ENCODE results near the gene STIMATE.

Gene STIMATE

DNA sequence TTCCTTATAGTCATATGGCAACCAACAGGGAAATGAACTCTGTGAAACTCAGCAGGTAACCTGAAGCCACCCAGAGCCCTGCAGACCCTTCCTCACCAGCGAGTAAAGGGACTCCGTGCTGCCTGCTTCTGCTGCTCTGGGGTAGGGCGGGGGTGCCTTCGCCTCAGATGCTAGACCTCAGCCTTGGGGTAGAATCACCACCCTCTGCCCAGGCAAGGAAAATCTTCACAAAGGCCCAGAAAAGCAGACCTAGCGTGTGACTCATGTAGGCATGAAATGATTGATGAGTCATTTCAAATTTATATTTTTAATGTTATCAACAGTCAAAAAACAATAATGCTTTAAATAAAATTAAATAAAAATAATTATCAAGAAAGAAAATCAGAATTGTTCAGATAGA, 6.6 kb downstream of the STIMATE start:
- TF ChIP-seq, protein P1, sequence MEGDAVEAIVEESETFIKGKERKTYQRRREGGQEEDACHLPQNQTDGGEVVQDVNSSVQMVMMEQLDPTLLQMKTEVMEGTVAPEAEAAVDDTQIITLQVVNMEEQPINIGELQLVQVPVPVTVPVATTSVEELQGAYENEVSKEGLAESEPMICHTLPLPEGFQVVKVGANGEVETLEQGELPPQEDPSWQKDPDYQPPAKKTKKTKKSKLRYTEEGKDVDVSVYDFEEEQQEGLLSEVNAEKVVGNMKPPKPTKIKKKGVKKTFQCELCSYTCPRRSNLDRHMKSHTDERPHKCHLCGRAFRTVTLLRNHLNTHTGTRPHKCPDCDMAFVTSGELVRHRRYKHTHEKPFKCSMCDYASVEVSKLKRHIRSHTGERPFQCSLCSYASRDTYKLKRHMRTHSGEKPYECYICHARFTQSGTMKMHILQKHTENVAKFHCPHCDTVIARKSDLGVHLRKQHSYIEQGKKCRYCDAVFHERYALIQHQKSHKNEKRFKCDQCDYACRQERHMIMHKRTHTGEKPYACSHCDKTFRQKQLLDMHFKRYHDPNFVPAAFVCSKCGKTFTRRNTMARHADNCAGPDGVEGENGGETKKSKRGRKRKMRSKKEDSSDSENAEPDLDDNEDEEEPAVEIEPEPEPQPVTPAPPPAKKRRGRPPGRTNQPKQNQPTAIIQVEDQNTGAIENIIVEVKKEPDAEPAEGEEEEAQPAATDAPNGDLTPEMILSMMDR (conservative IDR thresholded peaks at IDR 0.05; ENCODE audit: low read depth, low read length): no peak
- H3K4me3 ChIP-seq (ENCODE audit: low read depth, low read length): no peak overlapping the region
- DNase-seq (ENCODE audit: low read depth): no peak

DNA sequence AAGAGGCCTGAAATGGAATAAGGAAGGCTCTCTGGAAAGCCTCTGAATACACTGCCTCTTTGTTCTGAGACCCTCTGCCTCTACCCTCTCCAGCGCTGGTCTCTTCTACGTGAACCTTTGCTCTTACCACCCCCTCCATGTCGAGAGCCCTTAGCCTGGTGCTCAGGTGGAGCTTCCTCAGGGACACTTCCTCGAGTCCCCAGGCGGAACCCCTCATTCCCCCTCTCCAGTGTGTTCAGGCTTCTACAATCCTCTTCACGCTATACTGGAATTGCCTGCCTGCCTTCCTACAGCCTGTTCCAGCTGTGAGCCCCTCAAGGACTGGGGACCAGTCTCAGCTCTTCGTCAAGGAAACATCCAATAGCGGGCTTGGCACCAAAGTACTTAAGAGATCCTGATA, 7.4 kb downstream of the STIMATE start:
- H3K4me3 ChIP-seq (ENCODE audit: low read depth, low read length): no peak overlapping the region
- TF ChIP-seq, protein P1 (conservative IDR thresholded peaks at IDR 0.05; ENCODE audit: low read depth, low read length): no peak
- no peak for DNase-seq (ENCODE audit: low read depth)

DNA sequence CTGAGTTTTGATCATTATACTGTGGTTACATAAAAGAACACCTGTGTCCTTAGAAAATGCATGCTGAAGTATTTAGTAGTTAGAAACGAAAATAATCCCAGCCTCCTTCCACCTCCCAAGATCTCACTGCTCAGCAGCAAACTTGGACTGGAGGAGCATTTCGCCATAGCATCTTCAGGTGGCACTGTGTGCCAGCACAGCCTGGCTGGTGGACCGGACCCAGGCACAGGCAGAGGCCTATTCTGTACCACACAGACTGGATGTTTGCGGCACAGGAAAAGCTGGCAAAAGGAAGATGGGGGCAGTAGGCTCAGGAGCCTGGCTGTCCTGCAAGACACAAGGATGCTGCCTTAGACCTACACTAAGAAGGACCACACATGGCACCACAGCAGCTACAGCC, 10.2 kb downstream of the STIMATE start:
- DNase-seq (ENCODE audit: low read depth): no peak
- H3K4me3 ChIP-seq (ENCODE audit: low read depth, low read length): no peak overlapping the region
- TF ChIP-seq, protein P1 (conservative IDR thresholded peaks at IDR 0.05; ENCODE audit: low read depth, low read length): no peak

DNA sequence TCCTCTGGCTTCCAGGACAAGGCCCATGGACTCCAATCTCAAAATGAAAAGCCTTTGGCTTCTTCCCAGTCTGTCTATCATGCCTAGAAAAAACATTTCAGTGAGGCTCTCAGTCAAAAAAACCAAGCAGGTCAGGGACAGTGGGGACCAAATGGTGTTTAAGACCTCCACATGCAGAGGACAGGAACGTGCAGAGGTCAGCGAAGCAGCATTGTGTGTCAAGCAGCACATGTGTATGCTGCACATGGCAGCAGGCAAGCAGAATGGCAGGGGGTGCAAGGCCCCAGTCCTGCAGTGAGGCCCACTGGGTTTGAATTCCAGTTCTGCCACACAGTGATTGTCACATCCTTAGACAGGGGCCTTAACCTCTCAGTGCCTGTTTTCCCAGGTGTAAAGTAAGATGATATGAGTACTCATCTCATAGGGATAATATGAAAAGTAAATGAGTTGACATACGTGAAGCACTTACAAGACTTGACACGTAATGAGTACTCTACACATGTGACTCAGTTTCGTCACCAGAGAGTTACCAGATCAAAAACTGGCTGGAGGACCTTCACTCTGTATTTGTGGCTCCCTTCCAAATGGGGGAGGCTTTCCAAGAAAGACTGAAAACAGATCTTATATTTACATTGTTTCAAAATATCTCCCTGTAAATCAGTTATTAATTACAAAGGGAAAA, 11.2 kb downstream of the STIMATE start:
- DNase-seq (ENCODE audit: low read depth): no peak
- no peak overlapping the region for H3K4me3 ChIP-seq (ENCODE audit: low read depth, low read length)
- TF ChIP-seq, protein P1 (conservative IDR thresholded peaks at IDR 0.05; ENCODE audit: low read depth, low read length): no peak

DNA sequence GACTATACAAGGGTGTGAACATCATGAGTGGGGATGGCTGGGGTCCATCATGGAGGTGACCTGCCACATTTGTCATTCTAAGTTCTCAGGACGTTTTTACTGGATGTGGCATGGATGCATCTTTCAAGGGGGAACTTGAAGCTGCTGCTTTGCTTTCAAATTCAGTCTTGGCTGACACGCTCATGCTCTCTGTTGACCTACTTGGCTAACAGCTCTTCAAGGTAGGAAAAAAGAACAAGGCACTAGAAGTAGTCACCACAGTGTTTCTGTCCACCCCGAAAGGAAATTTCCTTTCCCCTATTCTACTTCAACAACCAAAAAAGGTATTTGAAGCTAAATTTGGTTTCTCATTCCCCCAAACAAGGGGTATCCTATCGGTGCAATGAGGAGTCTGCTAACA, 15.0 kb downstream of the STIMATE start:
- H3K4me3 ChIP-seq (ENCODE audit: low read depth, low read length): no peak overlapping the region
- no peak for DNase-seq (ENCODE audit: low read depth)
- TF ChIP-seq, protein P1 (conservative IDR thresholded peaks at IDR 0.05; ENCODE audit: low read depth, low read length): no peak

GRCh38 chr3:52881871-52882270, 15.5 kb downstream of the STIMATE start:
- no peak overlapping the region for H3K4me3 ChIP-seq (ENCODE audit: low read depth, low read length)
- DNase-seq (ENCODE audit: low read depth): no peak

GRCh38 chr3:52880474-52880873, 16.9 kb downstream of the STIMATE start:
- no peak overlapping the region for H3K4me3 ChIP-seq (ENCODE audit: low read depth, low read length)
- TF ChIP-seq, protein P1 (conservative IDR thresholded peaks at IDR 0.05; ENCODE audit: low read depth, low read length): no peak
- no peak for DNase-seq (ENCODE audit: low read depth)

More at GRCh38 chr3:52881871-52882270, 15.5 kb downstream of the STIMATE start:
- TF ChIP-seq, protein P1 (conservative IDR thresholded peaks at IDR 0.05; ENCODE audit: low read depth, low read length): no peak

Measured in choroid plexus epithelial cell (primary cell).